Ovary (tissue), 3 donors: ENCODE results near the gene TCF12.

Source experiments
- CTCF ChIP-seq, 3 donors: fragments of 450-650 bp in 2 of 3; fragments of 200-600 bp in 1 of 3; IDR thresholded peaks; one replicate each; pipeline versions ENCODE4 v1.5.1 to v1.8.0; 2016 to 2022; ENCODE audit warnings: antibody characterized with exemption in 3 of 3, mild to moderate bottlenecking in 1 of 3
- POLR2A ChIP-seq: fragments of 450-650 bp; IDR thresholded peaks from one replicate; pipeline ENCODE4 v1.6.1; 2017; ENCODE audit warnings: antibody characterized with exemption, mild to moderate bottlenecking, moderate library complexity
- donor health status: DM: no; HTN: no; CAD: no.

GRCh38 chr15:57134851-57135250, 216.4 kb downstream of the TCF12 start:
- TF ChIP-seq CTCF (IDR thresholded peaks at IDR 0.05), result no peak
- no peak for TF ChIP-seq POLR2A
